ENCODE results near the gene RMC1.
"Not testable (repeated sequence)": the region's sequence is repeated elsewhere in the genome, so short reads cannot be mapped to it uniquely, and the experiment has no call there.

RMC1 gene

GRCh38 chr18:23536204-23536603 lies 32.9 kb downstream of the RMC1 start:
- no peak for DNase-seq

GRCh38 chr18:23537274-23537673 lies 34.0 kb downstream of the RMC1 start:
- no peak for DNase-seq

- no peak for DNase-seq
Measured at GRCh38 chr18:23538001-23538400, 34.7 kb downstream of the RMC1 start.

- no peak for DNase-seq
Measured at GRCh38 chr18:23538870-23539269, 35.6 kb downstream of the RMC1 start.

GRCh38 chr18:23539296-23539695 lies 36.0 kb downstream of the RMC1 start:
- no peak for DNase-seq

- DNase-seq = no peak
Measured at GRCh38 chr18:23539911-23540525, 36.7 kb downstream of the RMC1 start.

GRCh38 chr18:23540867-23541266 lies 37.6 kb downstream of the RMC1 start:
- DNase-seq = no peak

- DNase-seq = no peak
Measured at GRCh38 chr18:23541349-23542093, 38.2 kb downstream of the RMC1 start.

GRCh38 chr18:23542461-23542860 lies 39.1 kb downstream of the RMC1 start:
- DNase-seq = no peak

- DNase-seq = no peak
Measured at GRCh38 chr18:23545247-23545789, 42.0 kb downstream of the RMC1 start.

GRCh38 chr18:23547306-23547705 lies 44.0 kb downstream of the RMC1 start:
- DNase-seq = no peak

- no peak for DNase-seq
Measured at GRCh38 chr18:23547846-23548245, 44.5 kb downstream of the RMC1 start.

- DNase-seq = no peak
Measured at GRCh38 chr18:23548275-23548674, 45.0 kb downstream of the RMC1 start.

- no peak for DNase-seq
Measured at GRCh38 chr18:23548719-23549118, 45.4 kb downstream of the RMC1 start.

GRCh38 chr18:23550898-23551297 lies 47.6 kb downstream of the RMC1 start:
- no peak for DNase-seq

- DNase-seq = no peak
Measured at GRCh38 chr18:23551978-23552377, 48.7 kb downstream of the RMC1 start.

- no peak for DNase-seq
Measured at GRCh38 chr18:23552505-23552904, 49.2 kb downstream of the RMC1 start.

GRCh38 chr18:23553887-23554286 lies 50.6 kb downstream of the RMC1 start:
- DNase-seq = no peak

GRCh38 chr18:23556145-23556780 lies 53.0 kb downstream of the RMC1 start:
- DNase-seq = no peak

GRCh38 chr18:23557511-23557910 lies 54.2 kb downstream of the RMC1 start:
- DNase-seq = not testable (repeated sequence)

- no peak for DNase-seq
Measured at GRCh38 chr18:23560186-23560585, 56.9 kb downstream of the RMC1 start.

- no peak for DNase-seq
Measured at GRCh38 chr18:23563377-23564043, 60.2 kb downstream of the RMC1 start.

- DNase-seq = no peak
Measured at GRCh38 chr18:23565916-23566547, 62.7 kb downstream of the RMC1 start.

Data from NCI-H526 (cell line).